ENCODE measurements around the gene SCN2B.

Gene SCN2B

DNA sequence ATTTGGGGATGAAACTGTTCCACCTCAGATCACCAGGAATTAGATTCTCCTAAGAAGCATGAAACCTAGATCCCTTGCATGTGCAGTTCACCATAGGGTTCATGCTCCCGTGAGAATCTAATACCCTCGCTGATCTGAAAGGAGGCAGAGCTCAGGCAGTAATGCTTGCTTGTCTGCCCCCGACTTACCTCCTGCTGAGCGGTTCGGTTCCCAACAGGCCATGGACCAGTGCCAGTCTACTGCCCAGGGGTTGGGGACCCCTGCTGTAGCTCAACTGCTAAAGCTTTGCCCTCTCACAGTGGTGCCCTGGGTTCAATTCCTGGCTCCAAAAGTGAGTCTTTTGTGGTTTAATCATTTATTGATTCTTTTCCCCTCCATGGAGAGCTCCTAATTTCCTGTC is 45.0 kb upstream of the SCN2B start:
- H3K27me3 ChIP-seq: no peaks in the 10 kb centered on the region
- peak overlapping the region; percentile 97 for H3K27ac ChIP-seq
- peak overlapping the region; percentile 77 to 96 for H3K4me3 ChIP-seq (ENCODE audit: low read depth in 1 of 2, low read length in 1 of 2)
- no peaks in the 10 kb centered on the region for H3K9me3 ChIP-seq
- peaks cover 81 to 99% of the 10 kb centered on the region in 2 experiments for H3K4me1 ChIP-seq (ENCODE audit: control insufficient read depth in 1 of 2, insufficient read depth in 1 of 2, low read depth in 1 of 2, low read length in 1 of 2)
- TF ChIP-seq, protein P1, sequence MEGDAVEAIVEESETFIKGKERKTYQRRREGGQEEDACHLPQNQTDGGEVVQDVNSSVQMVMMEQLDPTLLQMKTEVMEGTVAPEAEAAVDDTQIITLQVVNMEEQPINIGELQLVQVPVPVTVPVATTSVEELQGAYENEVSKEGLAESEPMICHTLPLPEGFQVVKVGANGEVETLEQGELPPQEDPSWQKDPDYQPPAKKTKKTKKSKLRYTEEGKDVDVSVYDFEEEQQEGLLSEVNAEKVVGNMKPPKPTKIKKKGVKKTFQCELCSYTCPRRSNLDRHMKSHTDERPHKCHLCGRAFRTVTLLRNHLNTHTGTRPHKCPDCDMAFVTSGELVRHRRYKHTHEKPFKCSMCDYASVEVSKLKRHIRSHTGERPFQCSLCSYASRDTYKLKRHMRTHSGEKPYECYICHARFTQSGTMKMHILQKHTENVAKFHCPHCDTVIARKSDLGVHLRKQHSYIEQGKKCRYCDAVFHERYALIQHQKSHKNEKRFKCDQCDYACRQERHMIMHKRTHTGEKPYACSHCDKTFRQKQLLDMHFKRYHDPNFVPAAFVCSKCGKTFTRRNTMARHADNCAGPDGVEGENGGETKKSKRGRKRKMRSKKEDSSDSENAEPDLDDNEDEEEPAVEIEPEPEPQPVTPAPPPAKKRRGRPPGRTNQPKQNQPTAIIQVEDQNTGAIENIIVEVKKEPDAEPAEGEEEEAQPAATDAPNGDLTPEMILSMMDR (IDR thresholded peaks at IDR 0.05): no peak
- peaks cover 58% of the 10 kb centered on the region for H3K36me3 ChIP-seq

DNA sequence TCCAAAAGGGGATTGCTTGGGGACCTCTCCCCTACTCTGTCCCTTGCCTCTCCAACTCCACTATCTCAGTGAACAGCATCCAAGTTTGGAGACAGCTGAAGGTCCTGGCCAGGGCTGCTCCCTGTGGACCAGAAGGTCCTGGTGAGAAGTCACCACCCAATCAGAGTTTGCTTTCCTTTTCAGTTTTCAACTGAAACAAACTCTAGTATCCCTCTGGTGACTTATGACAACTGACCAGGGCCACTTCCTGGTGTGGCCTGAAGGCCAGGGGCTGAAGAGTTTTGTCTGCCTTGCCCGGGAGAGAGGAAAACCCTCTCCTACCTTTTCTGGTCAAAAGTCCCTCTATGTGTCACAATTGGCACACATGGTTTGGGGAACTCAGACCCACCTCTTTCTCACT is 43.3 kb upstream of the SCN2B start:
- Histone ChIP-seq H3K27me3 (no peaks in the 10 kb centered on the region), H3K9me3 (no peaks in the 10 kb centered on the region), H3K27ac (peak overlapping the region; percentile 97), H3K36me3 (peaks cover 58% of the 10 kb centered on the region), H3K4me3 (ENCODE audit: low read depth in 1 of 2, low read length in 1 of 2) (peak overlapping the region; percentile 77 to 96), H3K4me1 (ENCODE audit: control insufficient read depth in 1 of 2, insufficient read depth in 1 of 2, low read depth in 1 of 2, low read length in 1 of 2) (peaks cover 81 to 99% of the 10 kb centered on the region in 2 experiments)
- TF ChIP-seq, protein P1 (IDR thresholded peaks at IDR 0.05): no peak

DNA sequence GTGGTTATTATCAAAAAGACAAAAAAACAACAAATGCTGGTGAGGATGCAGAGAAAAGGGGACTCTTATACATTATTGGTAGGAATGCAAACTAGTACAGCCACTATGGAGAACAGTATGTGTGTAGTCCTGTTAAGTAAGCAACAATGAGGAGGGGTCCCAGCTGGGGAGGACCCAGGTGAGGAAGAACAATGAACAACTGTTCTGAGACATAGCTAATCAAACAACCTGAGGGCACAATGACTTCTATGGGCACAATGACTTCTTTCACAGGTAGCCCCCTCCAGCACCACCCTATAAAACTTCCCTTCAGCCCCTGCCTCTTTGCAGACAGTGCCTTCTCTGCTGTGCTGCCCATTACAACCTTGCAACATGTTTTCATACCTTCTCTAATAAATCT is 42.8 kb upstream of the SCN2B start:
- Histone ChIP-seq H3K4me1 (ENCODE audit: control insufficient read depth in 1 of 2, insufficient read depth in 1 of 2, low read depth in 1 of 2, low read length in 1 of 2) (peaks cover 86 to 100% of the 10 kb centered on the region in 2 experiments), H3K36me3 (peaks cover 58% of the 10 kb centered on the region), H3K27ac (peak overlapping the region; percentile 97), H3K27me3 (no peaks in the 10 kb centered on the region), H3K4me3 (ENCODE audit: low read depth in 1 of 2, low read length in 1 of 2) (peak overlapping the region; percentile 77 to 96), H3K9me3 (no peaks in the 10 kb centered on the region)
- TF ChIP-seq, protein P1 (IDR thresholded peaks at IDR 0.05): no peak

DNA sequence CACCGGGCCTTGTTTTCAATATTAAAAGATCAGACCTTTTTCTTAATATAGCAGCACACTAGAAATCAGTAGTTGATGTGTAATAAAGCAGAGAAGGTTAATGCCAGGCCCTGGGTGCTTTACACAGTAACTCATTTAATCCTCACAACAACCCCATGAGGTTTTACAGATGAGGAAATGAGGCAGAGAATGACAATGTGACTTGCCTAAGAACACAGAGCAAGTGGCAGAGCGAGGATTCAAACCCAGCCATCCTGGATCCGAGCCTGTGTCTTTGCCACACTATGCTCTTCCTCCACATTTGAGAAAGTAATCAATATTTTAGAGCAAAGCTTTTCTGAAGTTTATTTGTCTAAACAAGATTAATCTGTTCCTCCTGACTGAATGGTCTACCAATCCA is 41.1 kb upstream of the SCN2B start:
- Histone ChIP-seq H3K36me3 (peaks cover 56% of the 10 kb centered on the region), H3K4me3 (ENCODE audit: low read depth in 1 of 2, low read length in 1 of 2) (peak overlapping the region; percentile 77 to 96), H3K27me3 (no peaks in the 10 kb centered on the region), H3K9me3 (no peaks in the 10 kb centered on the region), H3K27ac (peak overlapping the region; percentile 97), H3K4me1 (ENCODE audit: control insufficient read depth in 1 of 2, insufficient read depth in 1 of 2, low read depth in 1 of 2, low read length in 1 of 2) (peaks cover 100% of the 10 kb centered on the region in 2 experiments)
- TF ChIP-seq, protein P1 (IDR thresholded peaks at IDR 0.05): no peak

DNA sequence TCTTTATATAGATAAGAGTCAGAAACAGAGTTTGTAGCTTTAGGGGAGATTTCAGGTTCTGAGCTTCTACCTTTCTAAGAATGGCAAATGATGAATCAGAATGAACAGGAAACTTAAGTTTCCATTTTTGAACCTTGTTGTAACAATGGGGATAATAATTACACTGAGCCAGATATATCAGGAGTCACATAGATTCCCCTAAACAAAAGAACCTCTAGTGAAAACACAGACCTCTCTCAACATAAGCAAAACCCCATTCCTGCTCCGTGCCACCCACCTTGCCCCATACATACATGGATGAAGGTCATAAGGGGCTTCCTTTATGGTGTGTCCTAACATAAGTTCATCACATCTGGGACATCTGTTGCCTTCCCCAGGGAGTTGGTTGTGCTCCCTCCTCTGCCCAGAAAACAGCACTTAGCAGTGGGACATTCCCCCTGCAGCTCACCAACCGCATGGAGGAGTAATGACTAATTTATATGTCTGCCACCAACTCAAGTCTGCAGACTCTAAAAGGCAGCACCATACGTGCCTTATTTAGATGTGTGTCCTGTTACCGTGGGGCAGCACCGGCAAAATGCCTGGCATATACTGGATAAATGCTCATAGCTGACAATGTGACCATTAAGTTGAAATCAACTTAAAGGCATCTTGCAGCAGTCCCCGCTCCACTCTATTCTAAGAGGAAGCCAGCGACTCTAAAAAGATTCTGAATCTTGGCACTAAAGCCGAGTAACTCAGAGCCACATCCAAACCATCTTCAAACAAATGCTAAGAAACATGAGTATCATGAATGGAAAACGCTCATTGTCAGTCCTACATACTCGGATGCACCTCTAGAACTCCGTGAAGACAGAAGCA is 40.4 kb upstream of the SCN2B start:
- TF ChIP-seq, protein P1 (IDR thresholded peaks at IDR 0.05): no peak
- Histone ChIP-seq H3K9me3 (no peaks in the 10 kb centered on the region), H3K27me3 (no peaks in the 10 kb centered on the region), H3K4me3 (ENCODE audit: low read depth in 1 of 2, low read length in 1 of 2) (peak overlapping the region; percentile 77 to 96), H3K27ac (peak overlapping the region; percentile 97), H3K4me1 (ENCODE audit: control insufficient read depth in 1 of 2, insufficient read depth in 1 of 2, low read depth in 1 of 2, low read length in 1 of 2) (peaks cover 100% of the 10 kb centered on the region in 2 experiments), H3K36me3 (peaks cover 56% of the 10 kb centered on the region)

Data from neutrophil (primary cell).